COLO668 (cell line): Measurements from ENCODE around the gene LPP.

Experiments
- DNase-seq: peaks from one replicate; lab custom pipeline; 2025; ENCODE audit not compliant: unreplicated experiment; lab: John Stamatoyannopoulos, UW

The LPP gene

GRCh38 chr3:188889054-188889491, 735.1 kb downstream of the LPP start:
- no peak for DNase-seq

- DNase-seq, result no peak
Measured at GRCh38 chr3:188890572-188891270, 736.8 kb downstream of the LPP start.

- no peak for DNase-seq
Measured at GRCh38 chr3:188899881-188900280, 745.9 kb downstream of the LPP start.

- DNase-seq, result no peak
Measured at GRCh38 chr3:188900421-188900951, 746.5 kb downstream of the LPP start.

- DNase-seq, result no peak
Measured at GRCh38 chr3:188901126-188901525, 747.2 kb downstream of the LPP start.

- no peak for DNase-seq
Measured at GRCh38 chr3:188901671-188902287, 747.8 kb downstream of the LPP start.

GRCh38 chr3:188904670-188905069, 750.7 kb downstream of the LPP start:
- DNase-seq, result no peak

- no peak for DNase-seq
Measured at GRCh38 chr3:188905547-188905946, 751.6 kb downstream of the LPP start.

- DNase-seq, result no peak
Measured at GRCh38 chr3:188906236-188906635, 752.3 kb downstream of the LPP start.

- no peak for DNase-seq
Measured at GRCh38 chr3:188908002-188908850, 754.3 kb downstream of the LPP start.

- DNase-seq, result no peak
Measured at GRCh38 chr3:188911026-188911850, 757.3 kb downstream of the LPP start.

- DNase-seq, result no peak
Measured at GRCh38 chr3:188913084-188913483, 759.1 kb downstream of the LPP start.

- DNase-seq, result no peak
Measured at GRCh38 chr3:188914552-188914951, 760.6 kb downstream of the LPP start.

- DNase-seq, result no peak
Measured at GRCh38 chr3:188915127-188915526, 761.2 kb downstream of the LPP start.

GRCh38 chr3:188916934-188917401, 763.0 kb downstream of the LPP start:
- DNase-seq, result no peak

- DNase-seq, result no peak
Measured at GRCh38 chr3:188918093-188918492, 764.1 kb downstream of the LPP start.

GRCh38 chr3:188923671-188924070, 769.7 kb downstream of the LPP start:
- DNase-seq, result no peak

- no peak for DNase-seq
Measured at GRCh38 chr3:188925376-188925775, 771.4 kb downstream of the LPP start.

- no peak for DNase-seq
Measured at GRCh38 chr3:188926111-188926510, 772.2 kb downstream of the LPP start.

- no peak for DNase-seq
Measured at GRCh38 chr3:188926741-188927511, 773.0 kb downstream of the LPP start.
